ENCODE results near the gene CLIP4.

CLIP4 gene

GRCh38 chr2:29139152-29139551, 23.9 kb downstream of the CLIP4 start:
- DNase-seq (ENCODE audit: low spot score): no peak

DNA sequence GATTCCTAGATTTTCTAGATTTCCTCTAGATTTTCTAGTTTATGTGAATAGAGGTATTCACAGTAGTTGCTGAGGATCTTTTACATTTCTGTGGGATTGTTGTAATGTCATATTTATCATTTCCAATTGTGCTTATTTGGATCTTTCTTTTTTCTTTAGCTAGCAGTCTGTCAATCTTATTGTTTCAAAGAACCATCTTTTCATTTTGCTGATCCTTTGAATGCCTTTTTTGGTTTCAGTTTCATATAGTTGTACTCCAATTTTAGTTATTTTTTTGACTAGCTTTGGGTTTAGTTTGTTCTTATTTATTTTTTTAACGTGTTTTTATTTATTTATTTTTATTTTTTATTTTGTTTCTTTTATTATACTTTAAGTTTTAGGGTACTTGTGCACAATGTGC, 24.5 kb downstream of the CLIP4 start:
- DNase-seq (ENCODE audit: low spot score): no peak

- DNase-seq (ENCODE audit: low spot score): no peak
Observed at GRCh38 chr2:29143657-29144056, 28.4 kb downstream of the CLIP4 start.

DNA sequence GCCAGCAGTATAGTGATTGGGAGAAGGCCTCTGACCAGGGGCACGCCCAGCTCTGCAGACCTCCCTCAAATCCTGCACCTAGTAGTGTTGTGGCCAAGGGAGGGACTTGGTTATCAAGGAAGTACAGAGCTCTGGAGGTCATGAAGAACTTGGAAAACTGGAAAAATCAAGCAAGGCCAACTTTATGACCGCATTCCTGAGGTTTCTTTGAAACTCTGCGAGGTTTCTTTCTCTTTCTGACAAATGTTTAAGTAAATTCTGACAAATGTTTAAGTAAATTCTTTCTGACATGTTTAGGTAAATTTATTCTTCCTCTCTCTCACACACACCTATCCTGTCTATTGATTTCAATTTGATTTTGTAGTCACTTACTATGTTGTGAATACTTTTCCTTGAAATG, 31.0 kb downstream of the CLIP4 start:
- DNase-seq (ENCODE audit: low spot score): no peak

DNA sequence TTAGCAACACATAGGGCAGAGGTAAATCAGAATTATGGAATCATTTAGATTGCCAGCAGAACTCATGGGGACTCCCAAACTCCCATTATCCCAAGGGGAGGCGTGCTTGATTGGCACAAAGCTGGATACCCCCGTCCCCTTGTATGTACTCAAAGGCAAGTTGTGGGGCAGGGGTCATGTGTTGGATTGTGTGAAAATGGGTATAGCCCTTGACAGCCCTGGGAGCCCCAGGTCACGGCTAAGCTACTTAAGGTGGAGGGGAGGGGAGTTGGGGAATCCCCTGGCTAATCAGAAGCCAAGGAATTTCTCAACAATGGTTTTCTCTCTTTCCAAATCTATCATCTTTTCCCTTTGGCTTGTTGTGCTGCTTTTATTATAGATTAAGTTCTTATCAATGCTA, 32.7 kb downstream of the CLIP4 start:
- DNase-seq (ENCODE audit: low spot score): no peak

DNA sequence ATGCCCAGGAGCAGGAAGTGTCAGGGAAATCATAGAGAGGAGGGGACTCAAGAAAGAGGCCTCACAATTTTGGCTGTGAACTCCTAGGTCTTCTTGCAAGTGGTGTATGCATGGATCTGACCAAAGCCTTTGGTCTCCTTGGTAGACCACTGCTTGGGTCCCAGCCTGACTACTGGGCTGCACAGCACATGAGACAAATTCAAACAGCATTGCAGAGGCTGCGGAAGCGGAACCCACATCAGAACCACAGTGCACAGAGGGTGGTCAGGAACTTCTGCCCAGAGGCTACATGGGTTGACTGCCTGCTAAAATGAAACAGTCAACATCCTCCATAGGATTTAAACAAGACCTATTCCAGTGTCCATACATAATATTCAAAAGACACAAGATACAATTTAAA, 39.4 kb downstream of the CLIP4 start:
- DNase-seq (ENCODE audit: low spot score): no peak

- DNase-seq (ENCODE audit: low spot score): no peak
Observed at GRCh38 chr2:29155578-29155977, 40.4 kb downstream of the CLIP4 start.

DNA sequence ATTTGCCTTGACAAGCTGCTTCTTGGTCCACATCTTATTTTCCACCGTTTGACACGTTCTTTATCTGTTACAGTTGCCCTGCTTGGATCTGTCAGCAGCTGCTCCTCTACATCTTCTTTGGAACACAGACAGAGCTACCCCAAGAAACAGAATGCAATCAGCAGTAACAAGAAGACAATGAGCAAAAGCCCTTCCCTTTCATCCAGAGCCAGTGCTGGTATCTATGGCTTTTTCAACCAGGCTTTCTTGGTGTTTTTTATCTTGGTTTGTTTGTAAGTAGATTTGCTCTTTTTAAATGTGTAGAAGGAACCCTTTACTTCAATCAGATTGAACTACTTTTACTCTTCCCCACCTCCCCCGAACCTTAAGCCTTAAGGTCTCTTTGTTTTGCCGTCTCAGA, 41.9 kb downstream of the CLIP4 start:
- no peak for DNase-seq (ENCODE audit: low spot score)

DNA sequence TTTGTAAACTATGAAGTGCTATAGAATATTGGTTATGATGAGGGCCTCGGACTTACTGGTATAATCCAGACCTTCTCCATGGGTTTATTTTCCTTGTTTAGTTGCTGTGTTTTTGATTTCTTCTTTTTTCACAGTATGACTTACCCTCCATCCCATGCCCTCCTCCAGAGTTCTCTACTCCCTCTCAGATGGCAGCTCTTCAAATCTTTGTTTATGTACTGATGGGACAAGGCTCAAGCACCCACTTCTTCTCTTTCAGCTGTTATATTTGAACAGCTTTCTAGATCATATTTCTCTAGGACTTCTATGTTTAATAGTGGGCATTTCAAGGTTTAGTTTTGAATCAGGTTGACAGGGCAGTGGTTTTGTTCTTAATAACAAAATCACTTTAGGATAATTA, 43.9 kb downstream of the CLIP4 start:
- DNase-seq (ENCODE audit: low spot score): no peak

DNA sequence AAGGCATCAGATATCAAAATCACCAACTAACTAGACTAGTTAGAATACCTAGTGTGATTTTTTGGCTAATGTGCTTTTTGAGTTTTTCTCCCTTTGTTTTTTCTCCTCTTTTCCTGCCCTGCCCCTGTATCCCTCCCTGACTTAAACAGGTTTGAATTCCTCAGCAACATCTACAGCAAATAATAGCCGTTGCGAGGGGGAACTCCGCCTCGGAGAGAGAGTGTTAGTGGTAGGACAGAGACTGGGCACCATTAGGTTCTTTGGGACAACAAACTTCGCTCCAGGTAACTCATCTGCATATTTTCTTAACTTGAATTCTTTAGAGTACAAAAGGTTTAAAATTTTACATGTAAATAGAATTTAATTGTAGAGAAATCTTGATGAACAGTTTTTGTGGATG, 45.0 kb downstream of the CLIP4 start:
- DNase-seq (ENCODE audit: low spot score): no peak

DNA sequence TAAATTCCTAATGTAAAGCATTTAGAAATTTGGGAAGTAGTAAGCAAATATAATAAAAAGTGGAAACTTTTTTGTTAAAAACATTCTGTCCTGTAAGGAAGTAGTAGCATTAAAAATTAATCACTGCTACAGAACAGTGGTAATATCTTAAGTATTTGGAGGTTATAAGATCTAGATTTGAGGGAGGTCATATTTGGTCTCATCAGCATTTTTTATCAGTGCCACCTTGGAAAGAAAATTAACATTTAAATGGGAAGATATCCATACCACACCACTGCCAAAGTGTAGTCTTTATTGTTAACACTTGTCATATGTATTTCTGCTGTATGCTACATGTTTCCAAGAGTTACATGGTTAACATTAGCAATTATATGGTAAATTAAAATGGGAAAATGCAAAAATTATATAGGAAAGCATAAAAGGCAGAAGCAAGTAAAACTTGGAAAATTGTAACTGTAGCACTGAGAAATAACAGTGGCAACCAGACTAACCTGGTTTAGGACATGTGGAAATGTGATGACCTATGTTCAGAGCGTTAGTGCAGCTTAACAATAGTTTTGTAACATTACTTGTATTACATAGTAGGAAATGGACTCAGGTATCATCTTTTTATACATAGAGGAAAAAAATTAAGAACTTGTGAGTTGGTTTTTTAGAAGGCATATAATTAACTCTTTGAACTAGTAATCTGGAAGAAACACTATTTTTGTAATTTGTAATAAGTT, 47.2 kb downstream of the CLIP4 start:
- no peak for DNase-seq (ENCODE audit: low spot score)

GRCh38 chr2:29164091-29164846, 49.1 kb downstream of the CLIP4 start:
- no peak for DNase-seq (ENCODE audit: low spot score)

DNA sequence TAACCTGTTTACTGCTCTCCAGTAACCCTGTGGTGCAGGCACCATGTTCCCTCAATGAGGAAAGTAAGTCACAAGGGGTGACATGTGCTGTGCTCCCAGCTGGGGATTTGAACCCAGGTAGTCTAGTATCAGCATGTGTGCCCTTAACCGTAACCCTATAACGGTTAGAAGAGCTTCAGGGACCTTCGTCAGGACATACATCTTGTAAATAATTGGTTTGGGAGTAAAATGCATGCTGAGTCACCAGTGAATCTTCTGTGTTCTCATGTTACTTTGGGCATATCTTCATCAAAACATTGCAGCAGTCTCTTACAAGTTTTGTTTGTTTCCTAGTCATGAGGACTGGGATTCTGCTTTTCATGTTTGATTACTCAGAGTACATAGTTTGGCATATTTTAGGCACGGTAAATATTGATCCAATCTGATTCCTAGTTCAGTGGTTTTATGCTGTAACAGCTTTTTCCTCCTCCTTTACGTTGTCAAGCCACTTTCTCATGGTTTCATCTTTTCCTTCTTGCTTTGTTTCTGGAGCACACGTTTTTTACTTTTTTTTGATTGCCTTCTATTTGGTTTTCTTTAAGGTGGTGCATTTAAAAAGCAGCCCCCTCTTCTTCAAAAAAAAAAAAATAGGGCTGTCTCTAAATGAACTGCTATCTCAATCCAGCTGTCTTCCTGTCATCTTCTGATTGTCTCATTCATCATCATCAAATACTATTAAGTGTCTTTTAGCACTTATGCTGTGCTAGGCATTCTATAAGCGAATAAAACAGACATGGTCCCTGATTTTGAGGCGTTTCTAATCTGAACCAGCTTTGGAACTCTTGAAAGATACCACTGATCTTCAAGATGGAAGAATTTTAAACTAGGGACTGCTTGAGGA, 50.4 kb downstream of the CLIP4 start:
- no peak for DNase-seq (ENCODE audit: low spot score)

- no peak for DNase-seq (ENCODE audit: low spot score)
Observed at GRCh38 chr2:29166242-29167039, 51.2 kb downstream of the CLIP4 start.

- DNase-seq (ENCODE audit: low spot score): no peak
Observed at GRCh38 chr2:29174937-29175336, 59.7 kb downstream of the CLIP4 start.

- no peak for DNase-seq (ENCODE audit: low spot score)
Observed at GRCh38 chr2:29175338-29175737, 60.1 kb downstream of the CLIP4 start.

- DNase-seq (ENCODE audit: low spot score): no peak
Observed at GRCh38 chr2:29182334-29182733, 67.1 kb downstream of the CLIP4 start.

- no peak for DNase-seq (ENCODE audit: low spot score)
Observed at GRCh38 chr2:29182920-29183319, 67.7 kb downstream of the CLIP4 start.

DNA sequence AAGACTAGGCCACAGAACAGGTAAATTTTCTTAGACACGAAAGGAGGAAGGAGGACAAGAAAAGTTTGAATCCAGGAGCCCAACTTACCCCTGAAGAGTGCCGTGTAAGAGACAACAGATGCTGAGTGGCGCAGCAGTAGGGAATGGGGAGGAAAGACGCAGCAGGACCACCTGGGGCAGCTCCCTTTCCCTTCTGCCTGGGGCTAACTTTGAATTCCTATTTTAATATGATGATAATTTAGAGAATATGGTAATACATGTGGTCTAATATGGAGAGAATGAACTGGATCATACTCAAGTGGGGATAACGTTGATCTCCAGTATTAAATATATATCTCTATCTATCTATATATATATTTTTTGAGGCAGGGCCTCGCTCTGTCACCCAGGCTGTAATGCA, 69.3 kb downstream of the CLIP4 start:
- DNase-seq (ENCODE audit: low spot score): no peak

DNA sequence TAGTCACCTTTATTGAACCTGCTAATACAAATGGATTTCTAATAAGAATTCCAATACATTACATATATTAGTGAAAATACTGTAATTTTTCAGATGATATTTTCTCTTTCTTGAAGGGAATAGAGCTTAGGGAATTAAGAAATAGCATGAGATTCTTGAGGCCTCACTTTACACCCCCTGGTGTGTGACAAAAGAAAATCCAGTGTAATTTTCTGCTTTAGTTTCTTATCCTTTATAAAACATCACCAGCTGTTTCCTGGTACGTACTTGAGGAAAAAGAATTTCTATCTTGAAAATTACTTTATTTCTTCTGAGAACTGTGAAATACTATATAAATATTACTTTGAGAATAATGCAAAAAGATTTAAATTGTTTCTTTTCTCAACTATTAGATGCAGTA, 71.6 kb downstream of the CLIP4 start:
- no peak for DNase-seq (ENCODE audit: low spot score)

GRCh38 chr2:29187926-29188325, 72.7 kb downstream of the CLIP4 start:
- no peak for DNase-seq (ENCODE audit: low spot score)

- DNase-seq (ENCODE audit: low spot score): no peak
Observed at GRCh38 chr2:29189052-29189451, 73.8 kb downstream of the CLIP4 start.
